AG09309 (cell line): ENCODE measurements around the gene BST1.

Source experiments
- DNase-seq: peaks from one replicate; pipeline ENCODE4 v3.0.0-alpha.2; 2010; ENCODE audit warnings: low read depth
- H3K4me3 ChIP-seq: 2 replicates; pipeline ENCODE4 v1.5.1; 2011; ENCODE audit warnings: mild to moderate bottlenecking, low read depth, low read length, moderate library complexity; ENCODE audit not compliant: control insufficient read depth
- TF ChIP-seq, protein P1 (sequence below): IDR thresholded peaks from 2 replicates; pipeline ENCODE4 v1.5.1; 2011; ENCODE audit warnings: mild to moderate bottlenecking, low read depth, low read length, inconsistent platforms; ENCODE audit not compliant: insufficient read depth, control insufficient read depth; ENCODE audit errors: missing control alignments

BST1 gene

DNA sequence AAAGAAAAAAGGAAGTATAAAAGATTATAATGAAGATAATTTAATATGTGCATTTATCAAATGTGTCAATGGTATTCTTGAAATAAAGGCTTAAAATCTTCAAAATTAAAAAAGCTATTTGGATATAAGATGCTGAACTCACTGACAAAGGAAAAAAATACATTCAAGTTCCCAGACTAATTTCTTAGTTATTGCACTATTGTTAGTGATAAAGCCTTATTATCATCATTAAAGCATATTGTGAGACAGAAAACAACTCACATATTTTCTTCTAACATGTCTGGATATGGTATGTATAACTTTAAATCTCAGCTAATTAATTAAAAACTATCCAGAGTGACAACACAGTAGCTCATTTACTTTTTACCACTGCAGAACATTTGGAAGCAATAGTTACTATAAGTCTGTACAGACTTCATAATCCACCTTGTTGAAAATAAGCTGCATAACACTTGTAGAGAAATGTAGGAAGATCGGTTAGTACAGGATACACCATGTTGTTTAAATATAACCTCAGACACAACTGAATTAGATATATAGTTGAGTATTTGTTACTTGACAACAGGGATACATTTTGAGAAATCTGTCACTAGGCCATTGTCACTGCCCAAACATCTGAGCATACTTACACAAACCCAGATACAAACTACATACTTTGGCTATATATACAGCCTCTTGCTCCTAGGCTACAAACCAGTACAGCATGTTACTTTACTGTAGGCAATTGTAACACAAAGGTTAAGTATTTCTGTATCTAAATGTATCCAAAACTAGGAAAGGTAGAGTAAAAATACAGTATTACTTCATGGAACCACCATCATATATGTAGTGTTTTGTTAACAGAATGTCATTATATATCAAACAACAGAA, 34.1 kb upstream of the BST1 start:
- DNase-seq: no peak
- TF ChIP-seq, protein P1, sequence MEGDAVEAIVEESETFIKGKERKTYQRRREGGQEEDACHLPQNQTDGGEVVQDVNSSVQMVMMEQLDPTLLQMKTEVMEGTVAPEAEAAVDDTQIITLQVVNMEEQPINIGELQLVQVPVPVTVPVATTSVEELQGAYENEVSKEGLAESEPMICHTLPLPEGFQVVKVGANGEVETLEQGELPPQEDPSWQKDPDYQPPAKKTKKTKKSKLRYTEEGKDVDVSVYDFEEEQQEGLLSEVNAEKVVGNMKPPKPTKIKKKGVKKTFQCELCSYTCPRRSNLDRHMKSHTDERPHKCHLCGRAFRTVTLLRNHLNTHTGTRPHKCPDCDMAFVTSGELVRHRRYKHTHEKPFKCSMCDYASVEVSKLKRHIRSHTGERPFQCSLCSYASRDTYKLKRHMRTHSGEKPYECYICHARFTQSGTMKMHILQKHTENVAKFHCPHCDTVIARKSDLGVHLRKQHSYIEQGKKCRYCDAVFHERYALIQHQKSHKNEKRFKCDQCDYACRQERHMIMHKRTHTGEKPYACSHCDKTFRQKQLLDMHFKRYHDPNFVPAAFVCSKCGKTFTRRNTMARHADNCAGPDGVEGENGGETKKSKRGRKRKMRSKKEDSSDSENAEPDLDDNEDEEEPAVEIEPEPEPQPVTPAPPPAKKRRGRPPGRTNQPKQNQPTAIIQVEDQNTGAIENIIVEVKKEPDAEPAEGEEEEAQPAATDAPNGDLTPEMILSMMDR: no peak
- no peak overlapping the region for H3K4me3 ChIP-seq

DNA sequence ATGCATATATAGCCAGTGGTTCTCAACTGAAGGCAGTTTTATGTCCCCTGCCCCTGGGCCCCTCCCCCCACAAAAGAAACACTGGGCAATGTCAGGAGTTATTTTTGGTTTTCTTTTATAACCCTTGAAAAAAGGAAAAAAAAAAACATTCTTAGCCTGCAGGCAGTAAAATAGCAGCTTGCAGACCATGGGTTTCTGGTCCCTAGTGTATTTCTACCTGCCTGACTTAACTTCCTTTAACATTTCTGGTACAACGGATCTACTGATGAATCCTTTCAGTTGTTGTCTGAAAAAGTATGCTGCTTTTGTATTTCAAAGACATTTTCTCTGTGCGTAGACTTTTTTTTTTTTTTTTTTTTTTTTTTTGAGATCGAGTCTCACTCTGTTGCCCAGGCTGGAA, 32.3 kb upstream of the BST1 start:
- no peak overlapping the region for H3K4me3 ChIP-seq
- DNase-seq: no peak
- TF ChIP-seq, protein P1: no peak

DNA sequence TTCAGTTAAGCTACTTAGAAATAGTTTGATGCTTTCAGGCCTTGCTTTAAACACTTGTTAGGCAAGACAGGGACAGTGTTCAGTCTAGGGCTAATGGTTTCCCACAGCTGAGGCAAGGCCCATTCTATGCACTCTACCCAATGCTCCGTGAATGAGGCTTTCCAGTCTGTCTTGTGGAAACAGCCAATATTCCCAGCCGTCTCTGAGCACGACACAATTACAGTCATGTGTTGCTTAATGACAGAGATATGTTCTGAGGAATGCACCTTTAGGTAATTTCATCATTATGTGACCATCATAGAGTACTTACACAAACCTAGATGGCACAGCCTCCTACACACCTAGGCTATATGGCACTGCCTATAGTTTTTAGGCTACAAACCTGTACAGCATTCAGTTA, 30.8 kb upstream of the BST1 start:
- no peak for DNase-seq
- no peak overlapping the region for H3K4me3 ChIP-seq
- TF ChIP-seq, protein P1: no peak

DNA sequence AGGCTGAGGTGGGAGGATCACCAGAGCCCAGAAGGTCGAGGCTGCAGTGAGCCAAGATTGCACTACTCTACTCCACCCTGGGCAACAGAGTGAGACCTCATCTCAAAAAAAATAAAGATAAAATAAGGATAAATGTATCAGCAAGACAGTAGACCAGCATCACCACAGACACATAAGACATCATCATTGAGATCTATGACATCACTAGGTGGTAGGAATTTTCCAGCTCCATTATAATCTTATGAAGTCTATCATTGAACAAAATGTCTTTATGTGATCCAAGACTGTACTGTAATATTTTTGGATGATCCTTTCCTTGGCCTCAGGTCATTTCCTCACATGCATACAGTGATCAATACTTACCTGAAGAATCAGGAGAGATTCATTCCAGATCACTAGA, 29.5 kb upstream of the BST1 start:
- no peak overlapping the region for H3K4me3 ChIP-seq
- DNase-seq: no peak
- TF ChIP-seq, protein P1: no peak

DNA sequence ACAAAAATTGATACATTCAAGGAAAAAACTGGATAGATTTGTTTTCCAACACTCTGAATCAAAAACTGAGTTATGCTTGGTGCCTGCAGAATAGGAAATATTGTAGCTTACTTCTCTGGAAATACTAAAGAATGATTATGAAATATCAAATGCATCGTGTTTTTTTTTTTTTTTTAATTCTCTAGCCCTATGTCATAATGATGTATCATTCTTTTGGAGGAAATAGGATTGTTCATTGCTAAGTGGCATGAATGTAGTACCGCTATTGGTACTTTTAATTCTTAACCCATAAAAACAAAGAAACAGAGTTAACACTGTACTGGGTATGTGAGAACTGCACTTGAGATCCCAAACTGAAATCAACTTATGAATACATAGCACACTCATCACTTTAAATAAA, 28.8 kb upstream of the BST1 start:
- H3K4me3 ChIP-seq: no peak overlapping the region
- TF ChIP-seq, protein P1: no peak
- no peak for DNase-seq

DNA sequence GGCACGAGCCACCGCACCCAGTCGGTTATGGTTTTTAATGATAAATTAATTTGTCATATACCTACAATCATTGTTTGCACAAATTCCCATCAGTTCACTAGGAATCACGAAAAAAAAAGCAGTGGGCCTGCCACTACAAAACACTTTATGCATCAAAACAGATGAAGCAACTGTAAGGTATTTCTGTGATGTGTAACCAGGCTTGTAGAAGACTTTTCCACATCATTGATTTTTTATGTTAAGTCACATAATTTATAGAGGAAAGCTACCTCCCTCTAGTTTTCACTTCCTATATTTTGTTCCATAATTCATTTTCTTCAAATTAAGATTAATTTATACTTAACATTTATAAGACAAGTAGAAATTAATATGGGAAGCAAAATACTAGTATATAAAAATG, 27.9 kb upstream of the BST1 start:
- no peak overlapping the region for H3K4me3 ChIP-seq
- DNase-seq: no peak
- TF ChIP-seq, protein P1: no peak

DNA sequence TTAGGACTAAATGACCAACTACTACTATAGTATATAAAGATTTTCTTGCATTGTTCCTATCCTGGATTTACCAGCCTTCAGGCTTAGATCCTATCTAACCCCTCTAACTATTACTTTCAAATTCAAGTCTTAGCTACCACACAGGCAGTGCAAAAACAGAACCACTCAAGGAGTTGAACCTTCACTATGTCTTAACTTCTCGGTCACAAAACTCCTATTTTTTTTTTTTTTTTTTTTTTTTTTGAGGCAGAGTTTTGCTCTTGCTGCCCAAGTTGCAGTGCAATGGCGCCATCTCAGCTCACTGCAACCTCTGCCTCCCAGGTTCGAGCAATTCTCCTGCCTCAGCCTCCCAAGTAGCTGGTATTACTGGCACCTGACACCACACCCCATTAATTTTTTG, 27.5 kb upstream of the BST1 start:
- TF ChIP-seq, protein P1: no peak
- no peak for DNase-seq
- no peak overlapping the region for H3K4me3 ChIP-seq
